ENCODE data around the gene SPCS3.

Gene SPCS3

GRCh38 chr4:176354884-176355283, 35.1 kb downstream of the SPCS3 start:
- DNase-seq = no peak

- DNase-seq = no peak
Observed at GRCh38 chr4:176357359-176358082, 37.8 kb downstream of the SPCS3 start.

GRCh38 chr4:176358083-176358469, 38.3 kb downstream of the SPCS3 start:
- DNase-seq = no peak

- DNase-seq = no peak
Observed at GRCh38 chr4:176359590-176359989, 39.8 kb downstream of the SPCS3 start.

GRCh38 chr4:176360446-176360845, 40.7 kb downstream of the SPCS3 start:
- DNase-seq = no peak

GRCh38 chr4:176363072-176363471, 43.3 kb downstream of the SPCS3 start:
- DNase-seq = no peak

- DNase-seq = no peak
Observed at GRCh38 chr4:176367771-176368465, 48.2 kb downstream of the SPCS3 start.

- no peak for DNase-seq
Observed at GRCh38 chr4:176376032-176376614, 56.4 kb downstream of the SPCS3 start.

GRCh38 chr4:176377780-176378179, 58.0 kb downstream of the SPCS3 start:
- DNase-seq = no peak

- DNase-seq = no peak
Observed at GRCh38 chr4:176380352-176381157, 60.8 kb downstream of the SPCS3 start.
